GM18868 (cell line): ENCODE results near the gene RALGAPA1.

Experiments used
- ATAC-seq: cut with Tn5 transposase; IDR thresholded peaks from one replicate; pipeline ENCODE4 v1.9.1; 2021; ENCODE audit warnings: mild to moderate bottlenecking, moderate library complexity; ENCODE audit not compliant: unreplicated experiment

Gene RALGAPA1

GRCh38 chr14:35499180-35499579 is 309.9 kb downstream of the RALGAPA1 start:
- ATAC-seq: no peak

DNA sequence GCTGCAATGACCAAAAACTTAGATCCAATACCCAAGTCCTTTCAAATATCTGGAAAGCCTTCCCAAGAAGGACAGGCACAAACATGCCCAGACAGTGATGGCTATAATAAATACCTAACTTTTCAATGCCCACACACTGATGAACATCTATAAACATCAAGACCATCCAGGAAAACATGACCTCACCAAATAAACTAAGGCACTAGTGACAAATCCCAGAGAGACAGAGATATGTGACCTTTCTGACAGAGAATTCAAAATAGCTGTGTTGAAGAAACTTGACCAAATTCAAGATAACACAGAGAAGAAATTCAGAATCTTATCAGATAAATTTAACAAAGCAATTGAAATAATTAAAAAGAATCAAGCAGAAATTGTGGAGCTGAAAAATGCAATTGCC is 313.8 kb downstream of the RALGAPA1 start:
- no peak for ATAC-seq

DNA sequence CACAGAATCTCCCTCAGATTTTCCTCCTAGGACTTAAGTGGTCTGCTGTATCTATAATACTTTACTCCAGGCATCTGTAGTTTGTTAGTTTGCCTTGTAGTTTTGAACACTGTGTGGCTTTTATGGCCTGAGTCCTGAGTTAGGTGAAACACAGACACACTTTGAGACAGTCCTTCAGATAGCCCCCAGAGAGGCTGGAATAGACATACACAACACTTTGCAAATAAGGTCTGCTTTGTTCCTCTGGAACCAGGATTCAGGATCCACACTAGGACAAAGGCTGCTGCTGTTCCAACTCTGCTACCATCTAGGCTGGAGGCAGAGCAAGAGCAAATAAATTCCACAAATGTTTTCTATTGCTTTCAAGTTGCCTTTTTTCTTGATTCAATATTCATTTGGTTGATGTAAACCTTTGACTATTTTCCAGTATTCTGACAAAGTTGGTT is 316.5 kb downstream of the RALGAPA1 start:
- no peak for ATAC-seq
